K562 (cell line): ENCODE results near the gene FAM53A. TPM values are rescaled to one million over a fixed set of nuclear protein-coding genes. Genes with fewer than 3 reads are reported as not detected.

Experiments used
- CREB3L1 ChIP-seq: fragments of 450-650 bp; IDR thresholded peaks from 2 replicates; pipeline ENCODE4 v1.6.1; 2014; ENCODE audit warnings: low read depth, mild to moderate bottlenecking, moderate library complexity, borderline replicate concordance
- ETS2 ChIP-seq: IDR thresholded peaks from 2 replicates; pipeline ENCODE4 v1.6.1; 2016; ENCODE audit warnings: borderline replicate concordance, missing genetic modification characterization, mild to moderate bottlenecking, moderate library complexity, missing compliant biosample characterization; ENCODE audit not compliant: poor library complexity, severe bottlenecking
- HDAC8 ChIP-seq: fragments of 450-650 bp; IDR thresholded peaks from 2 replicates; pipeline ENCODE4 v1.6.1; 2016; ENCODE audit warnings: mild to moderate bottlenecking, missing genetic modification characterization, moderate library complexity, missing compliant biosample characterization
- HINFP ChIP-seq: fragments of 450-650 bp; conservative IDR thresholded peaks from 2 replicates; pipeline ENCODE4 v1.6.1; 2016; ENCODE audit warnings: missing genetic modification characterization, low read depth, mild to moderate bottlenecking, control low read depth, missing compliant biosample characterization
- HNRNPL ChIP-seq: fragments of 200-400 bp; formaldehyde crosslinking; IDR thresholded peaks from 2 replicates; pipeline ENCODE4 v1.6.1; 2017; ENCODE audit warnings: low read depth, mild to moderate bottlenecking, low read length
- LEF1 ChIP-seq: fragments of 450-650 bp; IDR thresholded peaks from 2 replicates; pipeline ENCODE4 v1.6.1; 2016; ENCODE audit warnings: mild to moderate bottlenecking
- NONO ChIP-seq, 2 experiments: fragments of 200-400 bp in 1 of 2; fragments of 450-650 bp in 1 of 2; formaldehyde crosslinking in 1 of 2; IDR thresholded peaks; 2 replicates each; pipeline ENCODE4 v1.6.1; 2017; ENCODE audit warnings: low read depth in 2 of 2, mild to moderate bottlenecking in 2 of 2, moderate library complexity in 2 of 2, low read length in 1 of 2
- POLR2A ChIP-seq: fragments of 450-650 bp; conservative IDR thresholded peaks from 2 replicates; pipeline ENCODE4 v1.6.1; 2016
- POLR3G ChIP-seq: IDR thresholded peaks from 2 replicates; pipeline ENCODE4 v1.6.1; 2011; ENCODE audit not compliant: insufficient read length, insufficient replicate concordance; ENCODE audit errors: extremely low read depth
- PPARD ChIP-seq: fragments of 250-450 bp; sonication (Bioruptor Pico); IDR thresholded peaks from 2 replicates; pipeline ENCODE4 v1.8.0; 2022; ENCODE audit warnings: inconsistent platforms, mild to moderate bottlenecking, moderate library complexity
- ZBTB9 ChIP-seq: fragments of 450-650 bp; formaldehyde crosslinking; IDR thresholded peaks from 2 replicates; pipeline ENCODE4 v1.4.0; 2020; ENCODE audit warnings: mild to moderate bottlenecking, moderate library complexity
- ZNF644 ChIP-seq: fragments of 200-800 bp; sonication (Bioruptor generic); IDR thresholded peaks from 2 replicates; pipeline ENCODE4 v1.6.1; 2016; ENCODE audit warnings: low read depth, missing genetic modification characterization, missing compliant biosample characterization
- ZNF79 ChIP-seq: fragments of 250-450 bp; sonication (Bioruptor Pico); IDR thresholded peaks from 2 replicates; pipeline ENCODE4 v1.4.0; 2020; ENCODE audit warnings: low read depth, mild to moderate bottlenecking, moderate library complexity
- polyA plus RNA-seq, 8 experiments: library from polyadenylated mRNA; depleted of rRNA in 4 of 8; stranded (reverse) in 5 of 8; unstranded in 3 of 8; fragments of >200 nt; fragmentation: Nextera tagmentation in 2 of 8; fragmentation: Illumina TruSeq in 1 of 8; extraction: Ambion mirVana in 2 of 8; extraction: Trizol in 1 of 8; gene quantifications; 2 replicates each; pipeline versions ENCODE4 v1.2.1 to v1.2.3, GENCODE V29; 2011 to 2014; ENCODE audit warnings: inconsistent platforms in 1 of 8, missing spikeins in 1 of 8
- total RNA-seq, 7 experiments: library from RNA; depleted of rRNA in 6 of 7; stranded (reverse); fragments of >200 nt in 6 of 7; fragmentation: Illumina TruSeq in 2 of 7; extraction: Trizol in 2 of 7; gene quantifications; 2 replicates each; pipeline versions ENCODE4 v1.2.1 to v1.2.3, GENCODE V29; 2011 to 2021; ENCODE audit warnings: low replicate concordance in 1 of 7
- TF ChIP-seq, protein P1 (sequence below): sonication (generic); formaldehyde crosslinking; IDR thresholded peaks from 2 replicates; pipeline ENCODE4 v1.8.0; 2022; ENCODE audit warnings: mild to moderate bottlenecking, missing genetic modification reagents
- TF ChIP-seq, protein P2 (sequence below): sonication (generic); formaldehyde crosslinking; IDR thresholded peaks from 2 replicates; pipeline ENCODE4 v1.8.0; 2022; ENCODE audit warnings: mild to moderate bottlenecking, missing genetic modification reagents, borderline replicate concordance

The FAM53A gene
- total and polyA plus RNA-seq, 9 of the 15 experiments (the other 6 are each of a cell fraction or from before 2014, with no cell fraction given), result 0.53 to 2.7 (median 1.4) TPM; not detected in 2

GRCh38 chr4:1683736-1684505 is at the start of gene FAM53A (continued):
- no peak for TF ChIP-seq HINFP (tag)
- 0 out of 2 replicates have a peak, but pooled peaks have one; percentile 47 for TF ChIP-seq HNRNPL
- TF ChIP-seq ETS2 (tag), result no peak
- peak; percentile 56; the same call in 1 of the 2 replicates for TF ChIP-seq POLR2A
- no peak for TF ChIP-seq PPARD (CRISPR knock-in tag)
- peak; percentile 76; the same call in 1 of the 2 replicates for TF ChIP-seq CREB3L1
- no peak for TF ChIP-seq ZNF79 (CRISPR knock-in tag)
- TF ChIP-seq NONO (IDR thresholded peaks at IDR 0.05; ENCODE audit: low read depth in 2 of 2, low read length in 1 of 2), result peak; percentile 64 to 65
- TF ChIP-seq LEF1, result no peak
- peak; percentile 95 for TF ChIP-seq ZBTB9 (CRISPR knock-in tag)
- TF ChIP-seq HDAC8 (tag), result peak; percentile 85; the same call in 1 of the 2 replicates
- no peak for TF ChIP-seq POLR3G
- TF ChIP-seq ZNF644 (tag), result no peak
- TF ChIP-seq, protein P1, sequence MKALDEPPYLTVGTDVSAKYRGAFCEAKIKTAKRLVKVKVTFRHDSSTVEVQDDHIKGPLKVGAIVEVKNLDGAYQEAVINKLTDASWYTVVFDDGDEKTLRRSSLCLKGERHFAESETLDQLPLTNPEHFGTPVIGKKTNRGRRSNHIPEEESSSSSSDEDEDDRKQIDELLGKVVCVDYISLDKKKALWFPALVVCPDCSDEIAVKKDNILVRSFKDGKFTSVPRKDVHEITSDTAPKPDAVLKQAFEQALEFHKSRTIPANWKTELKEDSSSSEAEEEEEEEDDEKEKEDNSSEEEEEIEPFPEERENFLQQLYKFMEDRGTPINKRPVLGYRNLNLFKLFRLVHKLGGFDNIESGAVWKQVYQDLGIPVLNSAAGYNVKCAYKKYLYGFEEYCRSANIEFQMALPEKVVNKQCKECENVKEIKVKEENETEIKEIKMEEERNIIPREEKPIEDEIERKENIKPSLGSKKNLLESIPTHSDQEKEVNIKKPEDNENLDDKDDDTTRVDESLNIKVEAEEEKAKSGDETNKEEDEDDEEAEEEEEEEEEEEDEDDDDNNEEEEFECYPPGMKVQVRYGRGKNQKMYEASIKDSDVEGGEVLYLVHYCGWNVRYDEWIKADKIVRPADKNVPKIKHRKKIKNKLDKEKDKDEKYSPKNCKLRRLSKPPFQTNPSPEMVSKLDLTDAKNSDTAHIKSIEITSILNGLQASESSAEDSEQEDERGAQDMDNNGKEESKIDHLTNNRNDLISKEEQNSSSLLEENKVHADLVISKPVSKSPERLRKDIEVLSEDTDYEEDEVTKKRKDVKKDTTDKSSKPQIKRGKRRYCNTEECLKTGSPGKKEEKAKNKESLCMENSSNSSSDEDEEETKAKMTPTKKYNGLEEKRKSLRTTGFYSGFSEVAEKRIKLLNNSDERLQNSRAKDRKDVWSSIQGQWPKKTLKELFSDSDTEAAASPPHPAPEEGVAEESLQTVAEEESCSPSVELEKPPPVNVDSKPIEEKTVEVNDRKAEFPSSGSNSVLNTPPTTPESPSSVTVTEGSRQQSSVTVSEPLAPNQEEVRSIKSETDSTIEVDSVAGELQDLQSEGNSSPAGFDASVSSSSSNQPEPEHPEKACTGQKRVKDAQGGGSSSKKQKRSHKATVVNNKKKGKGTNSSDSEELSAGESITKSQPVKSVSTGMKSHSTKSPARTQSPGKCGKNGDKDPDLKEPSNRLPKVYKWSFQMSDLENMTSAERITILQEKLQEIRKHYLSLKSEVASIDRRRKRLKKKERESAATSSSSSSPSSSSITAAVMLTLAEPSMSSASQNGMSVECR (CRISPR knock-in tag), result peak; percentile 74
- TF ChIP-seq, protein P2, sequence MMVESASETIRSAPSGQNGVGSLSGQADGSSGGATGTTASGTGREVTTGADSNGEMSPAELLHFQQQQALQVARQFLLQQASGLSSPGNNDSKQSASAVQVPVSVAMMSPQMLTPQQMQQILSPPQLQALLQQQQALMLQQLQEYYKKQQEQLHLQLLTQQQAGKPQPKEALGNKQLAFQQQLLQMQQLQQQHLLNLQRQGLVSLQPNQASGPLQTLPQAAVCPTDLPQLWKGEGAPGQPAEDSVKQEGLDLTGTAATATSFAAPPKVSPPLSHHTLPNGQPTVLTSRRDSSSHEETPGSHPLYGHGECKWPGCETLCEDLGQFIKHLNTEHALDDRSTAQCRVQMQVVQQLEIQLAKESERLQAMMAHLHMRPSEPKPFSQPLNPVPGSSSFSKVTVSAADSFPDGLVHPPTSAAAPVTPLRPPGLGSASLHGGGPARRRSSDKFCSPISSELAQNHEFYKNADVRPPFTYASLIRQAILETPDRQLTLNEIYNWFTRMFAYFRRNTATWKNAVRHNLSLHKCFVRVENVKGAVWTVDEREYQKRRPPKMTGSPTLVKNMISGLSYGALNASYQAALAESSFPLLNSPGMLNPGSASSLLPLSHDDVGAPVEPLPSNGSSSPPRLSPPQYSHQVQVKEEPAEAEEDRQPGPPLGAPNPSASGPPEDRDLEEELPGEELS, result peak; percentile 90; the same call in 1 of the 2 replicates
